LNCaP clone FGC (cell line): ENCODE data around the gene PTPRG.
A peak's percentile ranks its signal among the peaks of the same experiment; 100 is the strongest.

Experiments used
- DNase-seq: peaks from one replicate; pipeline ENCODE4 v3.0.0-alpha.2; 2011; ENCODE audit warnings: low read depth
- H3K4me3 ChIP-seq: 2 replicates; pipeline ENCODE4 v1.5.1; 2011; ENCODE audit warnings: mild to moderate bottlenecking, low read depth, low read length, control low read depth
- TF ChIP-seq, protein P1 (sequence below): IDR thresholded peaks from 2 replicates; pipeline ENCODE4 v1.5.1; 2012; ENCODE audit warnings: mild to moderate bottlenecking; ENCODE audit not compliant: control insufficient read depth, insufficient read depth; ENCODE audit errors: extremely low read depth

PTPRG gene

DNA sequence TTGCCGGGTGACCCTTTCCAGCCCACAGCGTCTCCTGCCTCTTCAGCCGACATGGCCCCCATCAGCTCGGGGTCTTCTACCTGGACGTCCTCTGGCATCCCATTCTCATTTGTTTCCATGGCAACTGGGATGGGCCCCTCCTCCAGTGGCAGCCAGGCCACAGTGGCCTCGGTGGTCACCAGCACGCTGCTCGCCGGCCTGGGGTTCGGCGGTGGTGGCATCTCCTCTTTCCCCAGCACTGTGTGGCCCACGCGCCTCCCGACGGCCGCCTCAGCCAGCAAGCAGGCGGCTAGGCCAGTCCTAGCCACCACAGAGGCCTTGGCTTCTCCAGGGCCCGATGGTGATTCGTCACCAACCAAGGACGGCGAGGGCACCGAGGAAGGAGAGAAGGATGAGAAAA, 641.8 kb downstream of the PTPRG start:
- no peak overlapping the region for H3K4me3 ChIP-seq
- DNase-seq, result no peak
- TF ChIP-seq, protein P1, sequence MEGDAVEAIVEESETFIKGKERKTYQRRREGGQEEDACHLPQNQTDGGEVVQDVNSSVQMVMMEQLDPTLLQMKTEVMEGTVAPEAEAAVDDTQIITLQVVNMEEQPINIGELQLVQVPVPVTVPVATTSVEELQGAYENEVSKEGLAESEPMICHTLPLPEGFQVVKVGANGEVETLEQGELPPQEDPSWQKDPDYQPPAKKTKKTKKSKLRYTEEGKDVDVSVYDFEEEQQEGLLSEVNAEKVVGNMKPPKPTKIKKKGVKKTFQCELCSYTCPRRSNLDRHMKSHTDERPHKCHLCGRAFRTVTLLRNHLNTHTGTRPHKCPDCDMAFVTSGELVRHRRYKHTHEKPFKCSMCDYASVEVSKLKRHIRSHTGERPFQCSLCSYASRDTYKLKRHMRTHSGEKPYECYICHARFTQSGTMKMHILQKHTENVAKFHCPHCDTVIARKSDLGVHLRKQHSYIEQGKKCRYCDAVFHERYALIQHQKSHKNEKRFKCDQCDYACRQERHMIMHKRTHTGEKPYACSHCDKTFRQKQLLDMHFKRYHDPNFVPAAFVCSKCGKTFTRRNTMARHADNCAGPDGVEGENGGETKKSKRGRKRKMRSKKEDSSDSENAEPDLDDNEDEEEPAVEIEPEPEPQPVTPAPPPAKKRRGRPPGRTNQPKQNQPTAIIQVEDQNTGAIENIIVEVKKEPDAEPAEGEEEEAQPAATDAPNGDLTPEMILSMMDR, result no peak

DNA sequence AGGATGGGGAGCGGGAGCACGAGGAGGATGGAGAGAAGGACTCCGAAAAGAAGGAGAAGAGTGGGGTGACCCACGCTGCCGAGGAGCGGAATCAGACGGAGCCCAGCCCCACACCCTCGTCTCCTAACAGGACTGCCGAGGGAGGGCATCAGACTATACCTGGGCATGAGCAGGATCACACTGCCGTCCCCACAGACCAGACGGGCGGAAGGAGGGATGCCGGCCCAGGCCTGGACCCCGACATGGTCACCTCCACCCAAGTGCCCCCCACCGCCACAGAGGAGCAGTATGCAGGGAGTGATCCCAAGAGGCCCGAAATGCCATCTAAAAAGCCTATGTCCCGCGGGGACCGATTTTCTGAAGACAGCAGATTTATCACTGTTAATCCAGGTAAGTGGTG, 642.2 kb downstream of the PTPRG start:
- no peak for DNase-seq
- H3K4me3 ChIP-seq, result no peak overlapping the region
- TF ChIP-seq, protein P1, result no peak

DNA sequence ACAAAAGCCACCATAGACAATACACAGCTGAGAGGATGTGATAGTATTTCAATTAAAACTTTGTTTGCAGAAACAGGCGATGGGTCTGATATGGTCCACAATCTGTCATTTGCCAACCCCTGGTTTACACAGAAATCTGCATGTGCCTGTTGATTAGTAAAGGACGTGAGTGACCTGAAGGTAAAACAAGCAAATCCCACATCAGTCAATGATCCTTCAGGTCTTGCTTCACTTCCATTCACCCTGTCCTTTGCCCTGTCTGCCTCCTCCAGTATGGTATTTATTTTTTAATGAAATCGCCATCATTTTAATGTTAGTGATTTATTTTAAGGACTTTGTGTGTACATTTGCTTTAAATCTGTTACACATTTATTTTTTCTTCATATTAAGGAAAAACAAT, 645.8 kb downstream of the PTPRG start:
- H3K4me3 ChIP-seq, result no peak overlapping the region
- TF ChIP-seq, protein P1, result no peak
- no peak for DNase-seq

DNA sequence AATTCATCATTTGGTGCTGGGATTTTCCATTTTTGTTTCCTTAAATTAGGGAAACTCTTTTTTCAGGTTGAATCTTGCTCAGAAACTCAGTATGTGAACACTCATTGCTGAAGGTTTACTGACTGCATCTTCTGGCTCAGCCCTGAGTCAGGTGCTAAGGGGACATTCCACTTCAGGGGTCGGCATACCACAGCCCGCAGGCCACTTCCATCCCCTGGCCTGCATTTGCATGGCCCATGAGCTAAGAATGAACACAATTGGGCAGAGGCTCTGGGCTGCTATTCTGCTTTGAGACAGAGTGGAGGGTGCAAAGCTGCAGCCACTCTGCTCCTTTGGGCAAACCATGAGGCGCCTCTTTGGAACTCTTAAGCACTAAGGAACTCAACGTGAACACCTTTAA, 647.0 kb downstream of the PTPRG start:
- no peak for DNase-seq
- TF ChIP-seq, protein P1, result no peak

DNA sequence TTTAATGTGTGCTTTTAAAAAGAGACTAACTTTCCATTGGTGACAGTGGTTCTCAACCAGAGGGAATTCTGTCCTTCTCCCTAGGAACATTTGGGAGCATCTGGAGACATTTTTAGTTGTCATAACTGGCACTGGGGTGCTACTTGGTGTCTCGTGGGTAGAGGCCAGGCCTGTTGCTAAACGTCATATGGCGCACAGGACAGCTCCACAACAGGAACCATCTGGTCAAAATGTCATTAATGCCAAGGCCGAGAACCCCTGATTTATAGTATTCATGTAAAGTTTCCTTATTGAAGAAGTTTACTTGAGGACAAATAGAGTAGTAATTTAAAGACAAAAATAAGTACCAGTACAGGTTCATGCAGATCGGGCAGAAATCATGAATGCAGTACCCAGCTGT, 647.7 kb downstream of the PTPRG start:
- no peak for DNase-seq
- TF ChIP-seq, protein P1, result no peak
- H3K4me3 ChIP-seq, result no peak overlapping the region

More for the DNA sequence above, 647.0 kb downstream of the PTPRG start:
- no peak overlapping the region for H3K4me3 ChIP-seq

DNA sequence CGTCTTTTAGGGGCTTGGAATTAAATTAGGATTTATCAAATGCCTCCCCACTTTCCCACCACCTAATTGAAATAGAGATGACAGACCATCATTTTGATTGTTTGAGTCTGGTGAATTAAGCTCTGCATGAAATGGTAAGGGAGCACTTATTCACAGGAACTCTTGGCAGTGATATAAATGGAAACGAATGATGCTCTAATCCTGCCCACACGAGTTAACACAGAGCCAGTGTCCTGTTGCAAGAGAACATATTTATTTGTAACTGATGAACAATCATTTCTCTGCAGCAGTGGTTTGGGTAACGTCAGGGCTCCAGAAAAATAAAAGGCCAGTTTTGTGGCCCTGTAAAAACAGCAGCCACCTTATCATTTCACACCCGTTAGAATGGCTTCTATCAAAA, 648.6 kb downstream of the PTPRG start:
- TF ChIP-seq, protein P1, result no peak
- no peak for DNase-seq
- no peak overlapping the region for H3K4me3 ChIP-seq

DNA sequence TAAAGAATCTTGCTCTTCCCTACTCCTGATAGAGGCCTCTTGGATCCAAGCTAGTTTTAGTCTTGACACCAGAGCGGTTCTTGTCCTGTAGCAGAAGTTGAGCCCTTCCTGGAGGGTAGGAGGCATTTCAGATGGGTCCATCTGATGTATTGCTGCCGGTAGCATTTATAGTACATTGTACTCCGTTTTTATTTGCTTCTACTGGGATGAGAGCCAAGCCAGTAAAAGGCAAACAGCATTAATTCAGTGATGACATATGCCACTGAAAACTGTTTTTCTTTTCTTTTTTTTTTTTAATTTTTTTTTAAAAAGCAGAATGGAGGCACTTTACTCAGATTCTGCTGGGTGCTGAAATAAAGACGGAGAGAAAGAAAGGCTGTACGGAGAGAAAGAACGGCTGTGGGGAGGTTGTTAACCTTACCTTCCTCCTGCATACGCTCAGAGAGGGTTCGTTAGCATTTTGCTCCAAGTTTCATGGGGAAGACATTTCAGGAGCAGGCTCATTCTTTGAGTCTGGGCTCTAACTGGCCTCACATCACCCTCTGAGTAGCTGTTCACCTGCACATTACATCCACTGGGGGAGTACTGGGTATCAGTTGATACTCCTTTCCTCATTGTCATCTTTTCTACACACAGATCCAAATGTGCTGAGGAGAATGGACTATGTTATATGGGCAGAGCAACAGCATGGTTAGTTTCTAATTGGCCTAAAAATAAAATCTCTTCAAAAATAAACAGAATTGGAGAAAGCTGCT, 650.5 kb downstream of the PTPRG start:
- peak; percentile 61 for DNase-seq
- TF ChIP-seq, protein P1, result peak; percentile 22; the same call in 1 of the 2 replicates

More for the DNA sequence above, 650.5 kb downstream of the PTPRG start:
- no peak overlapping the region for H3K4me3 ChIP-seq
